ENCODE results near the gene GNPAT. TPM values are rescaled to one million over a fixed set of nuclear protein-coding genes. Genes with fewer than 3 reads are reported as not detected.

GNPAT gene
- total RNA-seq, 1 experiment from 2014 or later: 42.8 TPM

GRCh38 chr1:231196728-231197127, 44.3 kb upstream of the GNPAT start:
- Histone ChIP-seq H3K36me3 (ENCODE audit: control insufficient read depth in 1 of 2, insufficient read depth in 2 of 2, low read length in 2 of 2) (no peaks in the 10 kb centered on the region), H3K9me3 (ENCODE audit: control insufficient read depth in 1 of 2, insufficient read depth in 1 of 2, low read depth in 1 of 2, low read length in 2 of 2) (no peaks in the 10 kb centered on the region), H3K79me2 (ENCODE audit: insufficient read depth, low read length) (no peaks in the 10 kb centered on the region), H3K4me2 (ENCODE audit: low read length) (no peak overlapping the region), H3K27ac (ENCODE audit: low read depth, low read length) (no peak overlapping the region), H3K9me2 (ENCODE audit: insufficient read depth) (no peaks in the 10 kb centered on the region), H4K20me1 (ENCODE audit: insufficient read depth) (no peaks in the 10 kb centered on the region), H2AFZ (ENCODE audit: low read depth, low read length, poor library complexity, severe bottlenecking) (no peak overlapping the region), H3K27me3 (ENCODE audit: insufficient read depth, low read length) (peaks cover 17% of the 10 kb centered on the region; the same call in 1 of the 2 replicates), H3K4me3 (replicated peaks in 1 of 2; ENCODE audit: low read depth in 1 of 2, low read length in 2 of 2) (no peak overlapping the region), H3K9ac (ENCODE audit: low read length) (no peak overlapping the region), H3K4me1 (ENCODE audit: control insufficient read depth in 1 of 2, insufficient read depth in 2 of 2, low read length in 2 of 2) (0 out of 4 replicates have a peak, but pooled peaks cover 0 to 4% of the 10 kb centered on the region in 2 experiments)
- DNase-seq (ENCODE audit: low read depth, low spot score): no peak
- intact Hi-C loops (cut with micrococcal nuclease): no loop called here
- RAD21 ChIA-PET (ENCODE audit: low non-redundant PET in 1 of 2, low total read pairs in 2 of 2, uncharacterized antibody in 2 of 2, unreplicated experiment in 2 of 2): no interaction called here
- BruUV-seq (replicated peaks): no TSS peak
- no peak for ATAC-seq
- no peak for TF ChIP-seq ZFX (IDR thresholded peaks at IDR 0.05)
- TF ChIP-seq EZH2phosphoT487 (IDR thresholded peaks at IDR 0.05; ENCODE audit: borderline replicate concordance): no peak
- no peak for TF ChIP-seq ZNF274 (IDR thresholded peaks at IDR 0.05; ENCODE audit: low read depth, low read length)
- no peak for TF ChIP-seq POLR2A (IDR thresholded peaks at IDR 0.05; ENCODE audit: borderline replicate concordance, extremely low read depth, insufficient read depth, insufficient read length)
- TF ChIP-seq ELF1 (IDR thresholded peaks at IDR 0.05; ENCODE audit: borderline replicate concordance, low read depth): no peak
- POLR2A ChIA-PET: no interaction called here
- CTCF ChIA-PET: no interaction called here

DNA sequence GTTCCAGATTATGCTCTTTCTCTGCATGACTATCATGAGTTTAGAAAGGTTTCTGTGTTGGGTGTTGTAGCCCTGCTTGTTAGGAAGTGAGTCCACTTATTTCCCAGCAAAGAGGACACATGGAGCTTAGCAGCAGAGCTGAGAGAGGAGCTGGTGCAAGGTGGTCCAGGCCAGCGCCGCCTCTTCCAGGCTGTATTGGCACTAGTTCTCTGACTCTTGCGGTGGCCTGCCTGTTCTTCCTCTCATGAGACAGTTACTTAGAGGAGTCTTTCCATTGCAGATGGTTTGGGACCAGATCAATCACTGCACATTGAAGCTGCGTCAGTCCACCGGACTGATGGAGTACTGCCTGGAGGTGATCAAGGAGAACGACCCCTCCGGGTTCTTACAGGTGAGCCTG, 41.1 kb upstream of the GNPAT start:
- Histone ChIP-seq H3K4me3 (replicated peaks in 1 of 2; ENCODE audit: low read depth in 1 of 2, low read length in 2 of 2) (no peak overlapping the region), H3K79me2 (ENCODE audit: insufficient read depth, low read length) (no peaks in the 10 kb centered on the region), H3K27me3 (ENCODE audit: insufficient read depth, low read length) (peaks cover 32% of the 10 kb centered on the region; the same call in 1 of the 2 replicates), H3K9me2 (ENCODE audit: insufficient read depth) (no peaks in the 10 kb centered on the region), H3K9ac (ENCODE audit: low read length) (no peak overlapping the region), H3K9me3 (ENCODE audit: control insufficient read depth in 1 of 2, insufficient read depth in 1 of 2, low read depth in 1 of 2, low read length in 2 of 2) (no peaks in the 10 kb centered on the region), H4K20me1 (ENCODE audit: insufficient read depth) (no peaks in the 10 kb centered on the region), H2AFZ (ENCODE audit: low read depth, low read length, poor library complexity, severe bottlenecking) (no peak overlapping the region), H3K4me1 (ENCODE audit: control insufficient read depth in 1 of 2, insufficient read depth in 2 of 2, low read length in 2 of 2) (0 out of 4 replicates have a peak, but pooled peaks cover 0 to 3% of the 10 kb centered on the region in 2 experiments), H3K27ac (ENCODE audit: low read depth, low read length) (no peak overlapping the region), H3K36me3 (ENCODE audit: control insufficient read depth in 1 of 2, insufficient read depth in 2 of 2, low read length in 2 of 2) (no peaks in the 10 kb centered on the region), H3K4me2 (ENCODE audit: low read length) (no peak overlapping the region)
- DNase-seq (ENCODE audit: low read depth, low spot score) (no peak), ATAC-seq (no peak)
- ChIA-PET RAD21 (ENCODE audit: low non-redundant PET in 1 of 2, low total read pairs in 2 of 2, uncharacterized antibody in 2 of 2, unreplicated experiment in 2 of 2) (no interaction called here), CTCF (no interaction called here), POLR2A (no interaction called here)
- intact Hi-C loops (cut with micrococcal nuclease): no loop called here
- BruUV-seq (replicated peaks): no TSS peak
- TF ChIP-seq RAD21 (IDR thresholded peaks at IDR 0.05; ENCODE audit: low read depth) (no peak), EZH2 (IDR thresholded peaks at IDR 0.05) (no peak), ZBTB33 (IDR thresholded peaks at IDR 0.05; ENCODE audit: extremely low read depth, insufficient replicate concordance, low read length) (no peak), CEBPB (IDR thresholded peaks at IDR 0.05; ENCODE audit: low read depth) (no peak), MAX (IDR thresholded peaks at IDR 0.05) (no peak), SIN3A (IDR thresholded peaks at IDR 0.05; ENCODE audit: low read depth) (no peak), ELF1 (IDR thresholded peaks at IDR 0.05; ENCODE audit: borderline replicate concordance, low read depth) (no peak), ZFX (IDR thresholded peaks at IDR 0.05) (no peak), SRF (IDR thresholded peaks at IDR 0.05; ENCODE audit: low read depth) (no peak), POLR2A (IDR thresholded peaks at IDR 0.05; ENCODE audit: borderline replicate concordance, extremely low read depth, insufficient read depth, insufficient read length) (no peak), TCF7L2 (IDR thresholded peaks at IDR 0.05; ENCODE audit: borderline replicate concordance, extremely low read depth, insufficient read depth, insufficient read length) (no peak), ATF3 (IDR thresholded peaks at IDR 0.05) (no peak), FOSL1 (IDR thresholded peaks at IDR 0.05; ENCODE audit: low read depth) (no peak)
- TF ChIP-seq, protein P1, sequence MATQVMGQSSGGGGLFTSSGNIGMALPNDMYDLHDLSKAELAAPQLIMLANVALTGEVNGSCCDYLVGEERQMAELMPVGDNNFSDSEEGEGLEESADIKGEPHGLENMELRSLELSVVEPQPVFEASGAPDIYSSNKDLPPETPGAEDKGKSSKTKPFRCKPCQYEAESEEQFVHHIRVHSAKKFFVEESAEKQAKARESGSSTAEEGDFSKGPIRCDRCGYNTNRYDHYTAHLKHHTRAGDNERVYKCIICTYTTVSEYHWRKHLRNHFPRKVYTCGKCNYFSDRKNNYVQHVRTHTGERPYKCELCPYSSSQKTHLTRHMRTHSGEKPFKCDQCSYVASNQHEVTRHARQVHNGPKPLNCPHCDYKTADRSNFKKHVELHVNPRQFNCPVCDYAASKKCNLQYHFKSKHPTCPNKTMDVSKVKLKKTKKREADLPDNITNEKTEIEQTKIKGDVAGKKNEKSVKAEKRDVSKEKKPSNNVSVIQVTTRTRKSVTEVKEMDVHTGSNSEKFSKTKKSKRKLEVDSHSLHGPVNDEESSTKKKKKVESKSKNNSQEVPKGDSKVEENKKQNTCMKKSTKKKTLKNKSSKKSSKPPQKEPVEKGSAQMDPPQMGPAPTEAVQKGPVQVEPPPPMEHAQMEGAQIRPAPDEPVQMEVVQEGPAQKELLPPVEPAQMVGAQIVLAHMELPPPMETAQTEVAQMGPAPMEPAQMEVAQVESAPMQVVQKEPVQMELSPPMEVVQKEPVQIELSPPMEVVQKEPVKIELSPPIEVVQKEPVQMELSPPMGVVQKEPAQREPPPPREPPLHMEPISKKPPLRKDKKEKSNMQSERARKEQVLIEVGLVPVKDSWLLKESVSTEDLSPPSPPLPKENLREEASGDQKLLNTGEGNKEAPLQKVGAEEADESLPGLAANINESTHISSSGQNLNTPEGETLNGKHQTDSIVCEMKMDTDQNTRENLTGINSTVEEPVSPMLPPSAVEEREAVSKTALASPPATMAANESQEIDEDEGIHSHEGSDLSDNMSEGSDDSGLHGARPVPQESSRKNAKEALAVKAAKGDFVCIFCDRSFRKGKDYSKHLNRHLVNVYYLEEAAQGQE (IDR thresholded peaks at IDR 0.05; ENCODE audit: low read depth): no peak
